OCI-LY7 (cell line): ENCODE measurements around the gene LDLRAD4. TPM values are rescaled to one million over a fixed set of nuclear protein-coding genes. Genes with fewer than 3 reads are reported as not detected.

ENCODE experiments used
- BruUV-seq: library from RNA; stranded (reverse); fragments of 400-500 nt; replicated peaks from 2 replicates; lab custom pipeline; 2021; lab: Mats Ljungman, UMichigan
- CTCF ChIA-PET: fragments of 300-600 bp; sonication (Branson Sonifier 250); formaldehyde crosslinking; loops from one replicate; lab custom pipeline; 2022; ENCODE audit warnings: antibody characterized with exemption; ENCODE audit not compliant: unreplicated experiment; lab: Charles Lee
- POLR2A ChIA-PET: fragments of 300-600 bp; sonication (Branson Sonifier 250); formaldehyde crosslinking; loops from one replicate; lab custom pipeline; 2022; ENCODE audit warnings: antibody characterized with exemption; lab: Charles Lee
- DNase-seq: peaks from one replicate; pipeline ENCODE4 v3.0.0-alpha.2; 2015; ENCODE audit warnings: low spot score
- H2AFZ ChIP-seq: fragments of 200-600 bp; sonication (generic), shearing (Covaris generic); 2 replicates; pipeline ENCODE4 v1.6.1; 2014; ENCODE audit warnings: mild to moderate bottlenecking, antibody characterized with exemption, low read length, moderate library complexity
- H3K27ac ChIP-seq: fragments of 200-600 bp; sonication (generic); 2 replicates; pipeline ENCODE4 v1.5.1; 2014; ENCODE audit warnings: mixed run types, low read depth, mild to moderate bottlenecking, moderate library complexity, low read length, inconsistent platforms; ENCODE audit not compliant: poor library complexity, severe bottlenecking
- H3K36me3 ChIP-seq: fragments of 200-600 bp; sonication (generic); 2 replicates; pipeline ENCODE4 v1.6.1; 2014; ENCODE audit warnings: mild to moderate bottlenecking, antibody characterized with exemption, low read length, moderate library complexity, mixed read lengths; ENCODE audit not compliant: insufficient read depth
- H3K4me1 ChIP-seq: fragments of 200-600 bp; sonication (generic); 2 replicates; pipeline ENCODE4 v1.5.1; 2014; ENCODE audit warnings: mild to moderate bottlenecking, low read length; ENCODE audit not compliant: insufficient read depth, poor library complexity, severe bottlenecking
- H3K4me2 ChIP-seq: fragments of 200-600 bp; sonication (generic); 2 replicates; pipeline ENCODE4 v1.6.1; 2014; ENCODE audit warnings: mild to moderate bottlenecking, low read length
- H3K4me3 ChIP-seq: fragments of 200-600 bp; sonication (generic); 2 replicates; pipeline ENCODE4 v1.5.1; 2014; ENCODE audit warnings: mild to moderate bottlenecking, low read depth, low read length; ENCODE audit not compliant: poor library complexity, severe bottlenecking
- H3K79me2 ChIP-seq: fragments of 200-600 bp; sonication (generic); 2 replicates; pipeline ENCODE4 v1.6.1; 2016; ENCODE audit warnings: low read depth, mild to moderate bottlenecking, low read length, moderate library complexity, mixed read lengths; ENCODE audit not compliant: insufficient read depth
- H3K9me2 ChIP-seq: fragments of 200-600 bp; sonication (generic); 2 replicates; pipeline ENCODE4 v1.6.1; 2016; ENCODE audit warnings: mild to moderate bottlenecking, low read length, mixed read lengths; ENCODE audit not compliant: insufficient read depth
- H3K9me3 ChIP-seq: fragments of 200-600 bp; sonication (generic); 2 replicates; pipeline ENCODE4 v1.6.1; 2014; ENCODE audit warnings: mild to moderate bottlenecking, mixed run types, low read length, mixed read lengths
- H4K20me1 ChIP-seq: fragments of 200-600 bp; sonication (generic); 2 replicates; pipeline ENCODE4 v1.6.1; 2014; ENCODE audit warnings: mild to moderate bottlenecking, antibody characterized with exemption, low read length, moderate library complexity, mixed read lengths; ENCODE audit not compliant: insufficient read depth
- EZH2phosphoT487 ChIP-seq: fragments of 200-600 bp; sonication (generic); IDR thresholded peaks from 2 replicates; pipeline ENCODE4 v1.6.1; 2018; ENCODE audit warnings: low read depth, borderline replicate concordance, mild to moderate bottlenecking, mixed run types, antibody characterized with exemption, low read length, moderate library complexity, mixed read lengths
- intact Hi-C: fragments of 100-400 bp; cut with micrococcal nuclease; formaldehyde crosslinking; loops from one replicate; pipeline ENCODE4 v1.10.0; 2022; ENCODE audit not compliant: unreplicated experiment
- total RNA-seq, 2 experiments: library from RNA; depleted of rRNA in 1 of 2; stranded (reverse); fragments of >200 nt in 1 of 2; shearing (Covaris generic) in 1 of 2; gene quantifications; 2 replicates each; pipeline ENCODE4 v1.2.3, GENCODE V29; 2014 to 2022
- TF ChIP-seq, protein P1 (sequence below): fragments of 200-600 bp; sonication (generic); conservative IDR thresholded peaks from 2 replicates; pipeline ENCODE4 v1.5.1; 2014; ENCODE audit warnings: mild to moderate bottlenecking, antibody characterized with exemption, low read length, moderate library complexity, mixed read lengths

Gene LDLRAD4
- total RNA-seq, 2 experiments from 2014 or later: 26.2 to 43.8 TPM

DNA sequence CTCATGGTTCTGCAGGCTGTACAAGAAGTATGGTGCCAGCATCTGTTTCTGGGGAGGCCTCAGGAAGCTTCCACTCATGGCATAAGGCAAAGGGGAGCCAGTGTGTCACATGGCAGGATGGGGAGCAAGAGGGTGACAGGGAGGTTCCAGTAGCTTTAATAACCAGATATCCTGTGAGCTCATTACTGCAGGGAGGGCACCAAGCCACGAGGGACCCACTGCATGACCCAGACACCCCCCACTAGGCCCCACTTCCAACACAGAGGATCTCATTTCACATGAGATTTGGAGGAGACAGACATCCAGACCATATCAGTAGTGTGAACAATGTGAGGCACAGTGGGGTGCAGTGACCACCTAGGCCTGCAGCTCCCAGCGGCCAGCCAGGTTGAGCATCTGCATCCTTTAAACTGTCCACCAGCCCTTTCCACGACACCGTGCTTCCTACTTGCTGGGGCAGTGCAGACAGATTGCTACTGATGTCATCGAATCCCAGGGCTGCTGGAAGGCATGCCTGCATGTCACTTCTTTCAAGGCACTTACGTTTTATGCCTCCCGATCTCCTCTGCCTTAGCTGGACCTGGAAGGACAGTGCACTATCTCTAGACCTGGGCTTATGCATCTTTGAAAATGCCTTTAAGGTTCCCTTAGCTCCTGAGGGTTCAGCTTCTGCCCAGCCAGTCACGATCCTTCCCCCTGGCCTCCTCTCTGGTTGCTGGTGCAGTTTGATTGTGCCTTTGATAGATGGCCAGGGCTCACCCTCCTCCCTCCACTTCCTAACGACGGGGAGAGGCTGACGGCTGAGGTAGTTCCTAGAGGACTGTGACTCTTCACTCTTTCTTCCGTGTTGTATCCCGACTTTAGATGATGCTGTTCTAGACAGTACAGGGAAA lies 333.5 kb downstream of the LDLRAD4 start:
- ChIA-PET CTCF (no interaction called here), POLR2A (interaction anchor here (0.9 to 1.8 kb wide), 3 partner anchors 15 to 86 kb away, joined by 3 to 5 read pairs (median 4); no protein-coding TSS in a partner anchor)

DNA sequence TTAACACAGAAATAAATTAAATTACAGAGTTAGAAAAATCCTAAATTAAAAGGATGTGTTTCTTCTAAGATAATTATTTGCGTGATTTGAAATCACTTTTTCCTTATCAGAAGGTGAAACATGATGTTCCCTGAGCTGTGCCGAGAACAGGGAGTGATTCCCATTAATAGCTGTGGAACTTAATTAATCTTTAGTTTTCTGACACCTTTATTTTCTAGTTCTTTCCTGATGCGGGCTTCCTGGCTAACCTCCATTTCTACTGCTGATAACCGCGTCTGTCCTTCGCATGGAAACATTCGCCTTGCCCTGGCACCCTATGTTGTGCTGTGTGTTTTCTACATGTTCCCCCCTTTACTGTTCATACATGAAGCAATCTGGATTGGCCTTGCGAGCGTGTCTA lies 334.9 kb downstream of the LDLRAD4 start:
- Histone ChIP-seq H3K4me2 (no peak overlapping the region), H3K4me1 (peaks cover 19% of the 10 kb centered on the region), H3K27ac (no peak overlapping the region), H3K9me3 (0 out of 2 replicates have a peak, but pooled peaks cover under 1% of the 10 kb centered on the region), H3K4me3 (no peak overlapping the region), H3K9me2 (no peaks in the 10 kb centered on the region), H3K79me2 (no peaks in the 10 kb centered on the region), H2AFZ (no peak overlapping the region), H3K36me3 (no peaks in the 10 kb centered on the region), H4K20me1 (no peaks in the 10 kb centered on the region)
- DNase-seq: no peak
- ChIA-PET CTCF (no interaction called here), POLR2A (interaction anchor here (1.2 kb wide), 1 partner anchor 45 kb away, joined by 5 read pairs; no protein-coding TSS in a partner anchor)
- BruUV-seq: no TSS peak
- no peak for TF ChIP-seq EZH2phosphoT487
- TF ChIP-seq, protein P1, sequence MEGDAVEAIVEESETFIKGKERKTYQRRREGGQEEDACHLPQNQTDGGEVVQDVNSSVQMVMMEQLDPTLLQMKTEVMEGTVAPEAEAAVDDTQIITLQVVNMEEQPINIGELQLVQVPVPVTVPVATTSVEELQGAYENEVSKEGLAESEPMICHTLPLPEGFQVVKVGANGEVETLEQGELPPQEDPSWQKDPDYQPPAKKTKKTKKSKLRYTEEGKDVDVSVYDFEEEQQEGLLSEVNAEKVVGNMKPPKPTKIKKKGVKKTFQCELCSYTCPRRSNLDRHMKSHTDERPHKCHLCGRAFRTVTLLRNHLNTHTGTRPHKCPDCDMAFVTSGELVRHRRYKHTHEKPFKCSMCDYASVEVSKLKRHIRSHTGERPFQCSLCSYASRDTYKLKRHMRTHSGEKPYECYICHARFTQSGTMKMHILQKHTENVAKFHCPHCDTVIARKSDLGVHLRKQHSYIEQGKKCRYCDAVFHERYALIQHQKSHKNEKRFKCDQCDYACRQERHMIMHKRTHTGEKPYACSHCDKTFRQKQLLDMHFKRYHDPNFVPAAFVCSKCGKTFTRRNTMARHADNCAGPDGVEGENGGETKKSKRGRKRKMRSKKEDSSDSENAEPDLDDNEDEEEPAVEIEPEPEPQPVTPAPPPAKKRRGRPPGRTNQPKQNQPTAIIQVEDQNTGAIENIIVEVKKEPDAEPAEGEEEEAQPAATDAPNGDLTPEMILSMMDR: no peak
- intact Hi-C loops: no loop called here

More for the DNA sequence above, 333.5 kb downstream of the LDLRAD4 start:
- intact Hi-C loops: no loop called here
- no TSS peak for BruUV-seq
- Histone ChIP-seq H3K36me3 (no peaks in the 10 kb centered on the region), H3K4me3 (no peak overlapping the region), H3K9me2 (no peaks in the 10 kb centered on the region), H3K79me2 (no peaks in the 10 kb centered on the region), H3K4me2 (no peak overlapping the region), H3K4me1 (peaks cover 15% of the 10 kb centered on the region), H2AFZ (no peak overlapping the region), H4K20me1 (no peaks in the 10 kb centered on the region), H3K27ac (no peak overlapping the region), H3K9me3 (peaks cover 14% of the 10 kb centered on the region)
- DNase-seq: no peak
- no peak for TF ChIP-seq EZH2phosphoT487
- TF ChIP-seq, protein P1: no peak
